Measurements from ENCODE around the gene SLC7A10.

SLC7A10 gene

DNA sequence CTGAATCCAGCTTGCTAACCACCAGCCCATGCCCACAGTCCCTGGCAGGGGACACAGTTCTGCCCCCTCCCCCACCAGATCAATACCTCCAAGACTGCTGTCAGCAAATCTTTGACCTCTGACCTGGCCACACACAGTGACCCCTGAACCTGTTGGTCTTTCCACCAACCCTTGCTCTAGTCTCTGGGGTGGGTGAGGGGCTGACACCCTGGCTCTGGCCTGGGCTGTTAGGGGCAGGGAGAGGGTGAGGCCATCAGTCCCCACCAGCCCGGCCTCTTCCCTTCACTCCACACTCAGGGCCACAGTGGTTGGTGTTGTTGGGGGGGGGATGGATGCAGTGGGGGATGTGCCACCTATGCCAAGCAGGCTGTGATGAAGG is 21.8 kb upstream of the SLC7A10 start:
- Histone ChIP-seq H3K36me3 (ENCODE audit: control insufficient read depth, insufficient read depth, low read length) (no peaks in the 10 kb centered on the region), H3K4me1 (ENCODE audit: control insufficient read depth, insufficient read depth, low read length) (peaks cover 13% of the 10 kb centered on the region), H3K27me3 (ENCODE audit: control insufficient read depth, insufficient read depth, low read length, poor library complexity, severe bottlenecking) (no peaks in the 10 kb centered on the region), H3K4me3 (ENCODE audit: insufficient read depth, low read depth, low read length) (no peak overlapping the region), H3K9me3 (ENCODE audit: control insufficient read depth, low read length) (no peaks in the 10 kb centered on the region), H3K27ac (ENCODE audit: insufficient read depth, low read depth, low read length, poor library complexity, severe bottlenecking) (no peak overlapping the region)
- WGBS, 2 experiments: 100% methylated on average over 1 of the region's 1 CpG; no CpG with 5 or more reads in 1 of the 2 experiments

DNA sequence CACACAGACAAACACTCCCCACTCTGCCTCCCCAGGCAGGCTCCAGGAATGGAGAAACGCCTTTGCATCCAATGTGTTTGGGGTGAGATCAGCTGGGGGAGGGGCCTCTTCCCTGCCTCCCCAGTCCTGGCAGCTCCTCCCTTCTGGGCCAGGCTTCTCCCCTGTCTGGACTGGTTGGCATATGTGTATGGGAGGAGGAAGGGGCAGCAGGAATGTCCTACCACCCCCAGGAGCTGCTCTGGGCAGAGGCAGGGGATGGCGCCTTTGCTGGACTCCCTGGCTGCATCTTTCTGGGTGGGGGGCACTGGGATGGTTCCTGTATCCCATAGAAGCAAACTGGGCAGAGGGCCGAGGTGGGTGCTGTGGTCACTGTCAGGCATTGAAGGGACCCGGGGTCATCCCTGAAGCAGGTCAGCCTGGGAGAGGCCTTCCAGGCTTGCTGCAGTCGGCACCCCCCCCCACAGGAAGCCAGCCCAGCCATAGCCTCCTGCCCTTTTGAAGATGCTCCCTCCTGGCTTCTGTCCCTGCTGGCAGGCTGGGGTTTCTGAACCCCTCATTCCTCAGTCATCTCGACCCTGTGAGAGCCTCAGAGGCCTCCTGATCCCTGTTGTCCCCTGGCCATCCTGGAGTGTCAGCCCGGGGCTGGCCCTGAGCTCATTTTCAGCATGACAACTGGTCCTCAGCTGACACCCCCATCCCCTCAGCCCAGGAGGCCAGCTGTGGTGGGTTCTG is 21.2 kb upstream of the SLC7A10 start:
- H3K36me3 ChIP-seq (ENCODE audit: control insufficient read depth, insufficient read depth, low read length): no peaks in the 10 kb centered on the region
- H3K27ac ChIP-seq (ENCODE audit: insufficient read depth, low read depth, low read length, poor library complexity, severe bottlenecking): no peak overlapping the region
- H3K9me3 ChIP-seq (ENCODE audit: control insufficient read depth, low read length): no peaks in the 10 kb centered on the region
- WGBS, 2 experiments: 82 to 85% methylated on average over 7 of the region's 7 CpGs
- H3K4me1 ChIP-seq (ENCODE audit: control insufficient read depth, insufficient read depth, low read length): peaks cover 13% of the 10 kb centered on the region
- H3K27me3 ChIP-seq (ENCODE audit: control insufficient read depth, insufficient read depth, low read length, poor library complexity, severe bottlenecking): no peaks in the 10 kb centered on the region
- H3K4me3 ChIP-seq (ENCODE audit: insufficient read depth, low read depth, low read length): no peak overlapping the region

DNA sequence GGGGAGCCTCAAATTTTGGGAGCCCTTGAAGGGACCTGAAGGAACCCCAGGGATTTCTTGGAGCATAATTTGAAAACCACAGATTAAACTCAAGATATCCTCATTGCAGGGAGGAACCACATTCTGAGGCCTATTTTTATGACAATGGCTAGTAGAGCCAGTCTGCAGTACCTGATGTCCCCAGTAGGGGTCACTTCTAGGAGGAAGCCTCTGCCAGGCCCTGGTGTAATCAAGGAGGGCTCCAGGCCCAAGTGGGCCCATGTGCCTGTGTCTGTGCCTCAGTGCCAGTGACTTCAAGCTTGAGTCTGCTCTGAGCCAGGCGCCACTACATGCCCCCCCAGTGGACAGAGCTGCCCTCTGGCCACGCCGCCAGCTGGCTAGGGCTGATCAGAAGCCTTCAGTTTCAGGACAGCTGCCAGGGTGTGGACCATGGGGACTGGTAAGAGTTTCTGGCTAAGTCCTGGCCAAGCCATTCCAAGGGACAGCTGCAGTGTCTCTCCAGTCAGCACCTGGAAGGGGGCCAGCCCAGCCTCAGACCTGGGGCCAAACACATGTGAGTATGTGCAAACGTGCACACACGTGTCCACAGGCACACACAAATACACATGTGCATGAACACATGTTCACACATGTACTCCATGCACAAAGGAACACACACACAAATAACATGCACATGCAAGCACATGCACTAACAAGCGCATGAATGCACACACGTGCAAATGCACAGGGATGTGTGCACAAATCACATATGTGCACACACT is 20.5 kb upstream of the SLC7A10 start:
- peaks cover 9% of the 10 kb centered on the region for H3K4me1 ChIP-seq (ENCODE audit: control insufficient read depth, insufficient read depth, low read length)
- no peaks in the 10 kb centered on the region for H3K27me3 ChIP-seq (ENCODE audit: control insufficient read depth, insufficient read depth, low read length, poor library complexity, severe bottlenecking)
- H3K27ac ChIP-seq (ENCODE audit: insufficient read depth, low read depth, low read length, poor library complexity, severe bottlenecking): no peak overlapping the region
- no peak overlapping the region for H3K4me3 ChIP-seq (ENCODE audit: insufficient read depth, low read depth, low read length)
- H3K9me3 ChIP-seq (ENCODE audit: control insufficient read depth, low read length): no peaks in the 10 kb centered on the region
- WGBS, 2 experiments: 87 to 90% methylated on average over 7 of the region's 7 CpGs
- H3K36me3 ChIP-seq (ENCODE audit: control insufficient read depth, insufficient read depth, low read length): no peaks in the 10 kb centered on the region

DNA sequence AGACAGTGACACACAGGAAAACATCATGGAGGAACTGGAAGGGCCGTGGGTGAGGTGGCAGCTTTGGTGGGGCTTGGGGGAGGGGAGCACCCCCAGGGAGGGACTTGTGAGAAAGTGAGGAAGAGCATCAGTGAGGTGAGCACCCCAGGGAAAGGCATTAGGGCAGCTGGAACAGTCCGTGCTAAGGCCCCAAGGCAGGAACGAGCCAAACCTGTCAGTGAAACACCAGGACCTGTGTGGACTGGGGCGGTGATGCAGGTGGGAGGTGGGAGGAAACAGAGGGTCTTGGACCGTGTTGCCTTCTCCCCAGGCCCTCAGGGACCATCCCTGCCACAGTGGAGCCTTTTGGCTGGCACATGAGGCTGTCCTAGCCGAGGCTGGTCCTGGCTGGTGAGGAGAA is 17.3 kb upstream of the SLC7A10 start:
- Histone ChIP-seq H3K4me1 (ENCODE audit: control insufficient read depth, insufficient read depth, low read length) (peaks cover 7% of the 10 kb centered on the region), H3K27ac (ENCODE audit: insufficient read depth, low read depth, low read length, poor library complexity, severe bottlenecking) (no peak overlapping the region), H3K9me3 (ENCODE audit: control insufficient read depth, low read length) (no peaks in the 10 kb centered on the region), H3K27me3 (ENCODE audit: control insufficient read depth, insufficient read depth, low read length, poor library complexity, severe bottlenecking) (no peaks in the 10 kb centered on the region), H3K36me3 (ENCODE audit: control insufficient read depth, insufficient read depth, low read length) (no peaks in the 10 kb centered on the region), H3K4me3 (ENCODE audit: insufficient read depth, low read depth, low read length) (no peak overlapping the region)
- WGBS, 2 experiments: 82 to 86% methylated on average over 6 of the region's 6 CpGs

DNA sequence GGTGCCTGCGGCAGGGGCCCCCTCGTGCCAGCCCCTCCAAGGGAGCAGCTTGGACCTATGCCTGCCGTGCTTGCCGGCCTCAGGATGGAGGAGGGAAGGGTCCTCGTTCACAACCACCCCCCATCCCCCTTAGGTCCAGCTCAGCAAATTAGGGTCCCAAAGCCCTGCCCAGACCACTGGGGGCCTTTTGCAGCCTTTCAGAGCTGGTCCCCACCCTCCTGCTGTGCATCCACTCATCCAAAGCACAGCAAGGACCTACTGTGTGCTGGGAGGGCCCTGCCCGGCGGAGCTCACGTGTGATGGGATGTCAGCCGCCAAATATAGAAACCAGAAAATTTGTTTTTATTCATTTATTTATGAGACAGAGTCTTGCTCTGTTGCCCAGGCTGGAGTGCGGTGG is 16.5 kb upstream of the SLC7A10 start:
- Histone ChIP-seq H3K27me3 (ENCODE audit: control insufficient read depth, insufficient read depth, low read length, poor library complexity, severe bottlenecking) (no peaks in the 10 kb centered on the region), H3K36me3 (ENCODE audit: control insufficient read depth, insufficient read depth, low read length) (no peaks in the 10 kb centered on the region), H3K9me3 (ENCODE audit: control insufficient read depth, low read length) (no peaks in the 10 kb centered on the region), H3K27ac (ENCODE audit: insufficient read depth, low read depth, low read length, poor library complexity, severe bottlenecking) (no peak overlapping the region), H3K4me1 (ENCODE audit: control insufficient read depth, insufficient read depth, low read length) (peaks cover under 1% of the 10 kb centered on the region), H3K4me3 (ENCODE audit: insufficient read depth, low read depth, low read length) (no peak overlapping the region)
- 84 to 90% methylated on average over 10 of the region's 10 CpGs for WGBS, 2 experiments

DNA sequence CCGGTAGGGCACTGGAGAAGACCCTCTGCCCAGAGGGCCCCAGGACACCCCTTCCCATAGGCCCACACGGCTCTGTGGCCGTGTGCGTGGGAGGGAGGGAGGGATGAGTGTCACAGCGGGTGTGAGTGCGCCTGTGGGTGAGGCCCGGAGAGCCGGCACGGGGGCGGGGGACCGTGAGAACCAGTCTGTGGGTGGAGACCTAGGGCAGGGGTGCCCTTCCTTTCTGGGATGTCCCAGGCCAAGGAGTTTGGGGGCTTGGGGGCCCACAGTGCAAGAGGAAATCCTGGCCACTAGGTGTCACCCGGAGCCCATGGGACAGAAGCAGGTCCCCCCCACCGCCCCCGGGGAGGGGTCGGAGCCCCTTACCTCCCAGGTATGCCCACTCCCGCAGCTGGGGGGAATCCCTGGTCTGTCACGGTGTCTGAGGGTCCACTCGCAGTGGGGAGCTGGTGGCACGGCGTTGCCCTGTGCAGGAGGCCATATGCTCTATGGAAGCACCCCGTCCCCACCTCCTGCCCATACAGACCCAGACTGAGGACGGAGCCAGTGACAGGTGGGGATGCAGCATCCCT is 16.0 kb upstream of the SLC7A10 start:
- WGBS, 2 experiments: 56% methylated on average over 22 of the region's 22 CpGs
- Histone ChIP-seq H3K36me3 (ENCODE audit: control insufficient read depth, insufficient read depth, low read length) (no peaks in the 10 kb centered on the region), H3K27ac (ENCODE audit: insufficient read depth, low read depth, low read length, poor library complexity, severe bottlenecking) (no peak overlapping the region)

DNA sequence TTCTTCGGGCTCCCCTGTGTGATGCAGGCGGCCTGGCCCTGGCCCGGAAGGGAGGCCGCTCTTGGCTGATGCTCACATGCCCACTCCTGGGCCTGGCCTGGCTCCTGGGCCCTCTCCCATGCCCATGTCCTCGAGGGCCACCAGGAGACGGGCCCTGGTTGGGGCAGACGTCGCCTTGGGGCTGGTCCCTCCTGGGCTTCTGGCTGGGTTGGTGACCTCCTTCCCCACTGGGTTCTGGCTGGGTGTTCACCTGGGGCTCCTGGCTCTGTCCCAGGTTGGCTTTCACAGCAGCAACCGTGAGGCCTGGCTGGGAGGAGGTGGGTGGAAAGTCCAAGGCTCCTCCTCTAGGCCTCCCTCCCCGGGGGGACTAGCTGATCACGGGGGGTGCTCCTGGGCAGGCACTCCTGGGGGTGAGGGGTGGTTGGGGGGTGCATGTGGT is 15.5 kb upstream of the SLC7A10 start:
- Histone ChIP-seq H3K9me3 (ENCODE audit: control insufficient read depth, low read length) (no peaks in the 10 kb centered on the region), H3K4me1 (ENCODE audit: control insufficient read depth, insufficient read depth, low read length) (no peaks in the 10 kb centered on the region), H3K27me3 (ENCODE audit: control insufficient read depth, insufficient read depth, low read length, poor library complexity, severe bottlenecking) (no peaks in the 10 kb centered on the region), H3K27ac (ENCODE audit: insufficient read depth, low read depth, low read length, poor library complexity, severe bottlenecking) (no peak overlapping the region), H3K36me3 (ENCODE audit: control insufficient read depth, insufficient read depth, low read length) (no peaks in the 10 kb centered on the region), H3K4me3 (ENCODE audit: insufficient read depth, low read depth, low read length) (no peak overlapping the region)
- WGBS, 2 experiments: 89% methylated on average over 11 of the region's 11 CpGs

More for the DNA sequence above, 16.0 kb upstream of the SLC7A10 start:
- H3K9me3 ChIP-seq (ENCODE audit: control insufficient read depth, low read length): no peaks in the 10 kb centered on the region
- no peaks in the 10 kb centered on the region for H3K4me1 ChIP-seq (ENCODE audit: control insufficient read depth, insufficient read depth, low read length)
- H3K27me3 ChIP-seq (ENCODE audit: control insufficient read depth, insufficient read depth, low read length, poor library complexity, severe bottlenecking): no peaks in the 10 kb centered on the region
- H3K4me3 ChIP-seq (ENCODE audit: insufficient read depth, low read depth, low read length): no peak overlapping the region

DNA sequence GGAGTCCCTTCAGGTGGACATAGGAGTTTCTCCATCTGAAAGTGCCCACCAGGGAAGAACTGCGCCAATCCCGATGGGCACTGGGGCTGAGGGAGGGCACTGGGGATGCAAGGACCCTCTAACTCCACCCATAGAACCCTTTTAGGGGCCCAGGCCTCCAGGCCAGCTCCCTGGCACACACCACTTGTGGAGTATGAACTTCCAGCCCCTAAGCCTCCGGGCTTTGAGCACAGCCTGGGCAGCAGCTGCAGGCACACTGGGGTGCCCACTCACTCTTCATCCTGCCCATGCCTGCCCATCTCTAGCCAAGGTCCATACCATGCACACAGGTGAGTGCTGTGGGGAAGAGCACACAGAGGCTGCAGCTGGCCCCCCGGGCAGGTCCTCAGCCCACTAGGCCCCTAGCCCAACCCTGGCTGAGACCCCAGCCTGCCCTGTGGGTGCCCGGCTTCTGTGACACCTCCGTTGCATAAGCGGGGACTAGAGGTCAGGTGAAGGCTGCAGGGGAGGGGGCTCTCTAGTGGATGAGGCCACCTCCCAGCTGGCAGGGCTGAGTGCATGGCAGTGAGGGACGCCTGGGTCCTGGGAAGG is 14.6 kb upstream of the SLC7A10 start:
- H3K27ac ChIP-seq (ENCODE audit: insufficient read depth, low read depth, low read length, poor library complexity, severe bottlenecking): no peak overlapping the region
- no peaks in the 10 kb centered on the region for H3K36me3 ChIP-seq (ENCODE audit: control insufficient read depth, insufficient read depth, low read length)
- no peaks in the 10 kb centered on the region for H3K9me3 ChIP-seq (ENCODE audit: control insufficient read depth, low read length)
- no peaks in the 10 kb centered on the region for H3K27me3 ChIP-seq (ENCODE audit: control insufficient read depth, insufficient read depth, low read length, poor library complexity, severe bottlenecking)
- 92 to 96% methylated on average over 8 of the region's 8 CpGs for WGBS, 2 experiments
- H3K4me3 ChIP-seq (ENCODE audit: insufficient read depth, low read depth, low read length): no peak overlapping the region
- no peaks in the 10 kb centered on the region for H3K4me1 ChIP-seq (ENCODE audit: control insufficient read depth, insufficient read depth, low read length)

DNA sequence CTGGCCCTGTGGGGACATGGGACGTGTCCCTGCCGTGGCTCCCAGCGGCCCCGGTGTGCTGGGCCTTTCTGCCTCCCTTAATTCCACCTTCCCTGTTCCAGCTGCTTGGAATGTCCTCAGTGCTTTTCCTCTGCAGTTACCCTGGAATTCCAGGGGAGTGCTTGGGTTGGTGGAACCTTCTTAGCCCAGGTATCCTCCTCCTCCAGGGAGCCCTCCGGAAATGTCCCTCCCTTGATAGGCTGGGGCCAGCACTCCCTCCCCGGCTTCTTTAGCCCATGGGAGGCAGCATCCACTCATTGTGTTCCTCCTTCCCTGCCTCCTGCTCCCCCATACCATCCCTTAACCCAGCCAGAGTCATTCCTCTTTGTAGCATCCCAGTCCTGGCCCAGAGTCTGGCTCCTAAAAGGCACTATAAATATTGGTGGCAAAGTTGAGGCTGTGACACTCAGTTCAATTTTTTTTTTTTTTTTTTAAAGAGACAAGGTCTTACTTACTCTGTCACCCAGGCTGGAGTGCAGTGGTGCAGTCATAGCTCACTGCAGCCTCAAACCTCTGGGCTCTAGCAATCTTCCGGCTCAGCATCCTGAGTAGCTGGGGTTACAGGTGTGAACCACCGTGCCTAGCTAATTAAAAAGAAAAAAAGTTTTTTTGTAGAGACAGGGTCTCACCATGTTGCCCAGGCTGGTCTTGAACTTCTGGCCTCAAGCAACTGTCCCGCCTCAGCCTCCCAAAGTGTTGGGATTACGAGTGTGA is 13.7 kb upstream of the SLC7A10 start:
- no peak overlapping the region for H3K27ac ChIP-seq (ENCODE audit: insufficient read depth, low read depth, low read length, poor library complexity, severe bottlenecking)
- H3K27me3 ChIP-seq (ENCODE audit: control insufficient read depth, insufficient read depth, low read length, poor library complexity, severe bottlenecking): no peaks in the 10 kb centered on the region
- no peaks in the 10 kb centered on the region for H3K4me1 ChIP-seq (ENCODE audit: control insufficient read depth, insufficient read depth, low read length)
- H3K4me3 ChIP-seq (ENCODE audit: insufficient read depth, low read depth, low read length): no peak overlapping the region
- no peaks in the 10 kb centered on the region for H3K36me3 ChIP-seq (ENCODE audit: control insufficient read depth, insufficient read depth, low read length)
- WGBS, 2 experiments: 83 to 88% methylated on average over 10 of the region's 10 CpGs
- H3K9me3 ChIP-seq (ENCODE audit: control insufficient read depth, low read length): no peaks in the 10 kb centered on the region
